Adrenal gland (tissue), 5 donors: ENCODE data around the gene DTX1.

Experiments used
- CTCF ChIP-seq, 6 experiments: fragments of 450-650 bp in 4 of 6; fragments of 200-600 bp in 2 of 6; sonication (generic) in 1 of 6; IDR thresholded peaks; 1 replicate in 5 of 6; 2 replicates in 1 of 6; pipeline versions ENCODE4 v1.5.1 to v1.8.0; 2016 to 2021; ENCODE audit warnings: antibody characterized with exemption in 6 of 6, mild to moderate bottlenecking in 2 of 6, moderate library complexity in 1 of 6
- POLR2A ChIP-seq, 2 donors: fragments of 450-650 bp; IDR thresholded peaks; one replicate each; pipeline ENCODE4 v1.6.1; 2017; ENCODE audit warnings: antibody characterized with exemption in 2 of 2, mild to moderate bottlenecking in 2 of 2, moderate library complexity in 1 of 2
- donor health status: DM: no; HTN: no; CAD: no.

GRCh38 chr12:113081873-113082272 lies 25.3 kb downstream of the DTX1 start:
- TF ChIP-seq POLR2A (IDR thresholded peaks at IDR 0.05): no peak
- no peak for TF ChIP-seq CTCF (IDR thresholded peaks at IDR 0.05)
